ENCODE measurements around the gene IL25.

GRCh38 chr14:23401291-23401690 lies 28.7 kb downstream of the IL25 start:
- TF ChIP-seq CTCF (IDR thresholded peaks at IDR 0.05; ENCODE audit: poor library complexity) (no peak), EZH2phosphoT487 (IDR thresholded peaks at IDR 0.05; ENCODE audit: low read depth, severe bottlenecking, unreplicated experiment) (no peak)

Data from hepatocyte (in vitro differentiated cells).